BE2C (cell line): Measurements from ENCODE around the gene EEFSEC.

Source experiments
- DNase-seq: peaks from one replicate; pipeline ENCODE4 v3.0.0-alpha.2; 2020
- H3K27me3 ChIP-seq: fragments of 250-450 bp; sonication (Bioruptor Pico); 2 replicates; pipeline ENCODE4 v1.5.1; 2020; ENCODE audit warnings: mild to moderate bottlenecking
- H3K36me3 ChIP-seq: fragments of 250-450 bp; sonication (Bioruptor Pico); 2 replicates; pipeline ENCODE4 v1.5.1; 2020; ENCODE audit warnings: mild to moderate bottlenecking
- H3K4me1 ChIP-seq: fragments of 250-450 bp; sonication (Bioruptor Pico); 2 replicates; pipeline ENCODE4 v1.5.1; 2020
- H3K4me3 ChIP-seq: 2 replicates; pipeline ENCODE4 v1.5.1; 2011; ENCODE audit warnings: low read depth, low read length
- H3K9me3 ChIP-seq: fragments of 250-450 bp; sonication (Bioruptor Pico); 2 replicates; pipeline ENCODE4 v1.5.1; 2020
- TF ChIP-seq, protein P1 (sequence below): IDR thresholded peaks from 2 replicates; pipeline ENCODE4 v1.5.1; 2012; ENCODE audit warnings: mild to moderate bottlenecking, low read depth, low read length

The EEFSEC gene

DNA sequence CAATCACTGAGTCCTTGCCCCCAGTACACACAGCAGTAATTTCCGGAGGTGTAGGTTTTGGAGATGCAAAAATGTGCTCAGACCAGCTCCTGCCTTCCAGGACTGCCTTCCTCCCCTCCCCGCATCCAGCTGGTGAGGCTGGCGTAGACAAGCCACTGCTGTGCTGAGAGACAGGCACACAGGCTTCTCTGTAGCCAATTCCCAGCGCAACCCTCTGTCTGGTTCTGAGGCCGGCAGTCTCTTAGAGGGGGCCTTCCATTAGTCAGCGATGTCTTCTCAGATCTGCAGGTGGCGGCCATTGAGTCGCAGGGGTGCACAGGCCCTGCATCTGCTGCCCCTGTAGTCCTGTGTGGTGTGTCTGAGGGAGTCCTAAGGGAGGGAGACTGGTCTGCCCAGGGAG, 199.0 kb downstream of the EEFSEC start:
- Histone ChIP-seq H3K4me3 (no peak overlapping the region), H3K9me3 (no peaks in the 10 kb centered on the region), H3K36me3 (peaks cover 8% of the 10 kb centered on the region), H3K4me1 (peaks cover 64% of the 10 kb centered on the region), H3K27me3 (no peaks in the 10 kb centered on the region)
- TF ChIP-seq, protein P1, sequence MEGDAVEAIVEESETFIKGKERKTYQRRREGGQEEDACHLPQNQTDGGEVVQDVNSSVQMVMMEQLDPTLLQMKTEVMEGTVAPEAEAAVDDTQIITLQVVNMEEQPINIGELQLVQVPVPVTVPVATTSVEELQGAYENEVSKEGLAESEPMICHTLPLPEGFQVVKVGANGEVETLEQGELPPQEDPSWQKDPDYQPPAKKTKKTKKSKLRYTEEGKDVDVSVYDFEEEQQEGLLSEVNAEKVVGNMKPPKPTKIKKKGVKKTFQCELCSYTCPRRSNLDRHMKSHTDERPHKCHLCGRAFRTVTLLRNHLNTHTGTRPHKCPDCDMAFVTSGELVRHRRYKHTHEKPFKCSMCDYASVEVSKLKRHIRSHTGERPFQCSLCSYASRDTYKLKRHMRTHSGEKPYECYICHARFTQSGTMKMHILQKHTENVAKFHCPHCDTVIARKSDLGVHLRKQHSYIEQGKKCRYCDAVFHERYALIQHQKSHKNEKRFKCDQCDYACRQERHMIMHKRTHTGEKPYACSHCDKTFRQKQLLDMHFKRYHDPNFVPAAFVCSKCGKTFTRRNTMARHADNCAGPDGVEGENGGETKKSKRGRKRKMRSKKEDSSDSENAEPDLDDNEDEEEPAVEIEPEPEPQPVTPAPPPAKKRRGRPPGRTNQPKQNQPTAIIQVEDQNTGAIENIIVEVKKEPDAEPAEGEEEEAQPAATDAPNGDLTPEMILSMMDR = no peak
- DNase-seq = no peak

DNA sequence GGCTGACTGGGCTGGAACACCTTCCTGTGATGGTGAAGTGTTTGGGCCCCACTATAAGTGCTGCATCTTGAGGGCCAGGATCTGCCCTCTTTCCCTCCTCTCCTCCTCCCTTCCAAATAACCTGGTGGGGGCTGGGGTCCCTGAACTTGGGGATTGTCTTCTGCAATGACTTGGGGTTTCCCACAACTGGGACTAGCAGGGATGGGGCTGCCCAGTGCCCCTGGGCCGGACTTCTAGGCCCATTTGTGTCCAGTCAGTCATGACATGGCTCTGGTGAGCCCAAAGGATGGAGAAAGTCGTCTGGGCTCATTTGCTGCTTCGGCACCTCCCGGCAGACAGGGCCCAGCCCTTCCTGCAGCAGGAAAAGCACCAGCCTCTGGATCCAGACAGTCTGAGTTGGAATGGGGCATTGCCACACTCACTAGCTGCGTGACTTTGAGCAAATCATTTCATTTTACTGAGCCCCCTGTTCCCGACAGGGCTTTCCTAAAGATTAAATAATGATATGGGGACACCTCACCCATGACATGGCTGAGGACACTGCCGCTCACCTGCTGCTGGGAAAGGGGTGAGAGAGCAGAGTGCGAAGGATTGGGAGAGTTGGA, 200.2 kb downstream of the EEFSEC start:
- H3K27me3 ChIP-seq = no peaks in the 10 kb centered on the region
- TF ChIP-seq, protein P1 = no peak
- DNase-seq = no peak
- H3K4me1 ChIP-seq = peaks cover 57% of the 10 kb centered on the region
- no peak overlapping the region for H3K4me3 ChIP-seq
- H3K9me3 ChIP-seq = no peaks in the 10 kb centered on the region
- peaks cover 11% of the 10 kb centered on the region for H3K36me3 ChIP-seq

DNA sequence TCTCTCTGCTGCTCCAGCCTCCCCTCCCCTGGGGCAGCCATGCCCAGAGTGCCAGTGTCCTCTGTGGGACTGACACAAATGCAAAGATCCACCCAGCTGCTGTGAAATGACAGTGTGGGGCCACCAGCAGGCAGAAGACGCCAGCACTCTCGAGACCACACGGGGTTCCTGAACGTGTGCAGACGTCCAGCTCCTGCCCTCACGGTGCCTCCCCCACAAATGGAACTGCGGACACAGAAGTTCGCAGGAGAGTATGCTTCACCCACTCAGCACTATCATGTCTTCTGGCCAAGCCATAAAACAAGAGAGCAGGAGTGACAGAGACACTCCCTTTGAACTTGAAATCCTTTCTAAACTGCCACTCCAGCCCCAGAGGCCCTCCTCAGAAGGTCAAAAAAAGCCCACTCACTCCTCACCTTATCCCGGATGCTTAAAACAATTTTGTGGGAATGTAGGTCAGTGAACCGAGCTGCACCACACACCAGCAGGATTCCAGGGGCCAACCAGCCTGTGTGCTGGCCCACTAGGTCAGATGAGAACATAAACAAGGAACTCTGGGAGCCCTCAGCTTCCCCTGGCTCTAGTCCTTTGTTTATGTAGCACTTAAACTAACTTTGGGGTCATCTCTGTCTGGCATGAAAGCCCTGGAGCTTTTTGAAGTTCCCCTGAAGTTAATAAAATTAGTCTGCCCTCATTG, 200.9 kb downstream of the EEFSEC start:
- TF ChIP-seq, protein P1 = no peak
- Histone ChIP-seq H3K9me3 (no peaks in the 10 kb centered on the region), H3K4me1 (peaks cover 50% of the 10 kb centered on the region), H3K4me3 (no peak overlapping the region), H3K36me3 (peaks cover 11% of the 10 kb centered on the region), H3K27me3 (no peaks in the 10 kb centered on the region)
- no peak for DNase-seq

DNA sequence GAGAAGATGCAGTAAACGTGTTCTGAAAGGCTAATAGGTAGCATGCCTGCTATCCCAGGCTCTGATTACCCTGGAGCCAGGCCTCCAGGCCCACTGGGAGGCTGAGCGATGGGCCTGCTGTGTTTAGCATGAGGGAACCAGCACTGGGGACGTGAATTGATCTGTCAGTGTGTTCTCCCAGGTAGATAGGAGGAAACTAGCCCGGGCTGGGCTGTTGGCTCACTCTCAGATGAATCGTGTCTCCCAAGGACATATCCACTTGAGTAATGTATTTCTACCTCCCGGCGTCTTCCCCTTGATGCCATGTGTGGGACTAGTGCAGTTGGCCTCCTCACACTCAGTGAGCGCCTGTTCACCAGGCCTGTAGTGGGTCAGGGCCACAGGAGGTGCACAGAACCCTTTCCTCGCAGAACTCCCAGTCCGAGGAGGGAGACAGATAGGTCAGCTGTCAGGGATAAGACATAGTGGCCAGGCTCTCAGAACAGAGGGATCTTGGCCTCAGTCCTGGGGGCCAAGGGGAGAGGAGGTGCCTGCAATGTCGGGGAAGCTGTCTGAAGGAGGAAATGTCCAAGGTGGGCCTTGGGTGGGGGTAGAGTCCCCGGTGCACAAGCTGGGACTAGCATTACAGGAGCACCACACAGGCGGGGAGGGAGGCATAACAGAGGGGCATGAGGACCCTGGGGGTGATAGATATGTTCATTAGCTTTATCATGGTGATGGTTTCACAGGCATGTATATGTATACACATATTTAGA, 201.7 kb downstream of the EEFSEC start:
- TF ChIP-seq, protein P1 = no peak
- no peaks in the 10 kb centered on the region for H3K9me3 ChIP-seq
- no peak overlapping the region for H3K4me3 ChIP-seq

DNA sequence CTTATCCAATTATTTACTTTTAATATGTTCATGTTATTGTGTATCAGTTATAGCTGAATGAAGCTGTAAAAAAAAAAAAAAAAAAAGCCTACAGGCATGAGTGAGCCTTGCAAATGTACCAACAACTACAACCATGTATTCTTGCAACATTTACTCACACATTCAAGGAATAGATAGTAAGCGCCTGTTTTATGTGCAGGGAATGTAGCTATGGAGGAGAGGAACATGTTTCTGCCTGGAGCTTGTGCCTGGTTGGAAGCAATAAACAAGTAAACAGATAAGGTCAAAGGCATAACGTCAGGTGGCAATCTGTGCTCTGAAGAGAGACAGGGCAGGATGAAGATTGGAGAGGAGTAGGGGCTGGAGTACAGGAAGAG, 202.2 kb downstream of the EEFSEC start:
- Histone ChIP-seq H3K36me3 (peaks cover 11% of the 10 kb centered on the region), H3K9me3 (no peaks in the 10 kb centered on the region), H3K4me3 (no peak overlapping the region), H3K27me3 (no peaks in the 10 kb centered on the region), H3K4me1 (peaks cover 42% of the 10 kb centered on the region)
- DNase-seq = no peak
- TF ChIP-seq, protein P1 = no peak

More for the DNA sequence above, 201.7 kb downstream of the EEFSEC start:
- no peaks in the 10 kb centered on the region for H3K27me3 ChIP-seq
- H3K4me1 ChIP-seq = peaks cover 42% of the 10 kb centered on the region
- peak; percentile 42 for DNase-seq
- H3K36me3 ChIP-seq = peaks cover 11% of the 10 kb centered on the region
